ENCODE data around the gene KRTAP10-12.

Gene KRTAP10-12

GRCh38 chr21:44701541-44701940, 4.6 kb downstream of the KRTAP10-12 start:
- DNase-seq (ENCODE audit: low spot score), result peak; percentile 38
- Histone ChIP-seq H3K4me3 (no peak overlapping the region), H3K27ac (no peak overlapping the region)
- TF ChIP-seq CTCF (IDR thresholded peaks at IDR 0.05), result no peak

GRCh38 chr21:44702111-44702972, 5.4 kb downstream of the KRTAP10-12 start:
- TF ChIP-seq CTCF (IDR thresholded peaks at IDR 0.05), result no peak
- no peak overlapping the region for H3K27ac ChIP-seq
- peak; percentile 52 for DNase-seq (ENCODE audit: low spot score)
- H3K4me3 ChIP-seq, result no peak overlapping the region

GRCh38 chr21:44702973-44703730, 6.2 kb downstream of the KRTAP10-12 start:
- TF ChIP-seq CTCF (IDR thresholded peaks at IDR 0.05), result no peak
- peak; percentile 55 for DNase-seq (ENCODE audit: low spot score)
- Histone ChIP-seq H3K27ac (no peak overlapping the region), H3K4me3 (no peak overlapping the region)

GRCh38 chr21:44703731-44704635, 7.0 kb downstream of the KRTAP10-12 start:
- H3K4me3 ChIP-seq, result no peak overlapping the region
- no peak overlapping the region for H3K27ac ChIP-seq
- peak; percentile 65 for DNase-seq (ENCODE audit: low spot score)
- TF ChIP-seq CTCF (IDR thresholded peaks at IDR 0.05), result no peak

- TF ChIP-seq CTCF (IDR thresholded peaks at IDR 0.05), result no peak
- Histone ChIP-seq H3K27ac (no peak overlapping the region), H3K4me3 (no peak overlapping the region)
- peak; percentile 62 for DNase-seq (ENCODE audit: low spot score)
These were observed 7.6 kb downstream of the KRTAP10-12 start for GRCh38 chr21:44704636-44705001.

- TF ChIP-seq CTCF (IDR thresholded peaks at IDR 0.05), result no peak
- Histone ChIP-seq H3K4me3 (no peak overlapping the region), H3K27ac (no peak overlapping the region)
- DNase-seq (ENCODE audit: low spot score), result peak; percentile 46
These were observed 9.2 kb downstream of the KRTAP10-12 start for GRCh38 chr21:44706026-44706705.
